Gastroesophageal sphincter (tissue), 4 donors: ENCODE data around the gene PDE8A. TPM values are rescaled to one million over a fixed set of nuclear protein-coding genes. Genes with fewer than 3 reads are reported as not detected.

ENCODE experiments used
- ATAC-seq: fragments of 150-250 bp; one replicate; pipeline ENCODE4 v1.9.1; 2016; ENCODE audit warnings: mild to moderate bottlenecking, moderate library complexity
- H3K27ac ChIP-seq, 4 donors: fragments of 200-600 bp; sonication (generic) in 3 of 4; 1 replicate in 3 of 4; 2 replicates in 1 of 4; pipeline ENCODE4 v1.5.1; 2016 to 2019
- H3K27me3 ChIP-seq: fragments of 200-600 bp; sonication (generic); one replicate; pipeline ENCODE4 v1.5.1; 2019
- H3K36me3 ChIP-seq, 2 donors: fragments of 200-600 bp; sonication (generic); one replicate each; pipeline ENCODE4 v1.5.1; 2019; ENCODE audit warnings: control low read depth in 1 of 2
- H3K4me1 ChIP-seq, 3 donors: fragments of 200-600 bp; sonication (generic); 1 replicate in 2 of 3; 2 replicates in 1 of 3; pipeline ENCODE4 v1.5.1; 2016 to 2019; ENCODE audit warnings: control low read depth in 2 of 3
- H3K4me3 ChIP-seq, 2 donors: fragments of 200-600 bp; sonication (generic); one replicate each; pipeline ENCODE4 v1.5.1; 2019; ENCODE audit warnings: mild to moderate bottlenecking in 1 of 2, moderate library complexity in 1 of 2
- H3K9me3 ChIP-seq, 3 donors: fragments of 200-600 bp; sonication (generic); one replicate each; pipeline ENCODE4 v1.5.1; 2017 to 2019; ENCODE audit warnings: control low read depth in 2 of 3
- EP300 ChIP-seq: sonication (generic); formaldehyde crosslinking; IDR thresholded peaks from one replicate; pipeline ENCODE4 v1.6.1; 2017; ENCODE audit warnings: antibody characterized with exemption, mild to moderate bottlenecking
- POLR2A ChIP-seq, 2 donors: fragments of 450-650 bp; IDR thresholded peaks; one replicate each; pipeline ENCODE4 v1.6.1; 2017; ENCODE audit warnings: antibody characterized with exemption in 2 of 2, mild to moderate bottlenecking in 2 of 2, moderate library complexity in 1 of 2
- POLR2AphosphoS5 ChIP-seq: sonication (generic); formaldehyde crosslinking; IDR thresholded peaks from one replicate; pipeline ENCODE4 v1.6.1; 2017; ENCODE audit warnings: antibody characterized with exemption
- WGBS, 2 donors: methylation state at CpG; one replicate each; pipeline ENCODE4 v1.1.5; 2018; ENCODE audit warnings: low coverage in 1 of 2; 5-methylcytosine and 5-hydroxymethylcytosine counted together
- total RNA-seq, 4 donors: library from RNA; depleted of rRNA; stranded (reverse); fragments of >200 nt; gene quantifications; one replicate each; pipeline ENCODE4 v1.1.0, GENCODE V29; 2016
- TF ChIP-seq, protein P1 (sequence below), 4 experiments: fragments of 200-600 bp in 2 of 4; fragments of 450-650 bp in 2 of 4; sonication (generic) in 1 of 4; IDR thresholded peaks; one replicate each; pipeline ENCODE4 v1.5.1; 2017 to 2019; ENCODE audit warnings: antibody characterized with exemption in 4 of 4, mild to moderate bottlenecking in 2 of 4, moderate library complexity in 2 of 4

Gene PDE8A
- total RNA-seq, 4 donors from 2014 or later, result 34.6 to 73.2 (median 56.2) TPM

DNA sequence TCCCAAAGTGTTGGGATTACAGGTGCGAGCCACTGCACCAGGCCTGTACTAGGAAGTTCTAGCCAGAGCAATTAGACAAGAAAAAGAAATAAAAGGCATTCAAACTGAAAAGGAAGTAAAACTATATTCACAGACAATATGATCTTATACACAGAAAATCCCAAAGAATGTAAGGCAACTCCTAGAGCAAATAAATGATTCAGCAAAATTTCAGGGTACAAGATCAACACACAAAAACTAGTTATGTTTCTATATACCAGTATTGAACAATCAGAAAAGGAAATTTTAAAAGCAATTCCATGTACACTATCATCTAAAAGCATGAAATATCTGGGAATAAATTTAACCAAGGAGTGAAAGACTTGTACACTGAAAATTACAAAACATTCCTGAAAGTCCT, 180.6 kb downstream of the PDE8A start:
- no peak for ATAC-seq

DNA sequence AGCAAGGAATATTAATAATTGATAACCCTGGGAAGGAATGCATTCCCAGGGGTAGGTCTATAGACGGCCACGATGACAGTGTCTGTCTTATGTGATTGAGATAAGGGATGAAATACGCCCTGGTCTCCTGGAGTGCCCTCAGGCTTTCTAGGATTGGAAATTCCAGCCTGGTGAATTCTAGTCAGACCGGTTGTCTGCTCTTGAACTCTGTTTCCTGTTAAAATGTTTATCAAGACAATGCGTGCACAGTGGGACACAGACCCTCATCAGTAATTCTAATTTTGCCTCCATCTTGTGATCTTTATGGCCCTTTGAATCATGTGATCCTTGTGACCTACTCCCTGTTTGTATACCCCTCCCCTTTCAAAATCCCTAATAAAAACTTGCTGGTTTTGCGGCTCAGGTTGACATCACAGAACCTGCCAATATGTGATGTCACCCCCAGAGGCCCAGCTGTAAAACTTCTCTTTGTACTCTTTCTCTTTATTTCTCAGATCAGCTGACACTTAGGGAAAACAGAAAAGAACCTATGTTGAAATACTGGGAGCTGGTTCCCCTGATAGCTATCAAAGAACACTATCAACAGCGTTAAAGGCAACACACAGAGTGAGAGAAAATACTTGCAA, 183.3 kb downstream of the PDE8A start:
- ATAC-seq, result no peak
- Histone ChIP-seq H3K9me3 (peaks cover 0 to 26% (median 0%) of the 10 kb centered on the region in 3 donors), H3K36me3 (no peaks in the 10 kb centered on the region), H3K4me3 (no peak overlapping the region), H3K27me3 (peaks cover 13% of the 10 kb centered on the region), H3K27ac (no peak overlapping the region), H3K4me1 (peaks cover 0 to 8% (median 0%) of the 10 kb centered on the region in 3 donors)
- WGBS, 2 donors, result 72 to 89% methylated on average over 1 to 6 of the region's 7 CpGs
- TF ChIP-seq EP300 (no peak), POLR2A (IDR thresholded peaks at IDR 0.05) (no peak), POLR2AphosphoS5 (no peak)

More for the DNA sequence above, 180.6 kb downstream of the PDE8A start:
- H3K4me1 ChIP-seq, result no peaks in the 10 kb centered on the region
- TF ChIP-seq POLR2AphosphoS5 (no peak), POLR2A (IDR thresholded peaks at IDR 0.05) (no peak), EP300 (no peak)
- TF ChIP-seq, protein P1, sequence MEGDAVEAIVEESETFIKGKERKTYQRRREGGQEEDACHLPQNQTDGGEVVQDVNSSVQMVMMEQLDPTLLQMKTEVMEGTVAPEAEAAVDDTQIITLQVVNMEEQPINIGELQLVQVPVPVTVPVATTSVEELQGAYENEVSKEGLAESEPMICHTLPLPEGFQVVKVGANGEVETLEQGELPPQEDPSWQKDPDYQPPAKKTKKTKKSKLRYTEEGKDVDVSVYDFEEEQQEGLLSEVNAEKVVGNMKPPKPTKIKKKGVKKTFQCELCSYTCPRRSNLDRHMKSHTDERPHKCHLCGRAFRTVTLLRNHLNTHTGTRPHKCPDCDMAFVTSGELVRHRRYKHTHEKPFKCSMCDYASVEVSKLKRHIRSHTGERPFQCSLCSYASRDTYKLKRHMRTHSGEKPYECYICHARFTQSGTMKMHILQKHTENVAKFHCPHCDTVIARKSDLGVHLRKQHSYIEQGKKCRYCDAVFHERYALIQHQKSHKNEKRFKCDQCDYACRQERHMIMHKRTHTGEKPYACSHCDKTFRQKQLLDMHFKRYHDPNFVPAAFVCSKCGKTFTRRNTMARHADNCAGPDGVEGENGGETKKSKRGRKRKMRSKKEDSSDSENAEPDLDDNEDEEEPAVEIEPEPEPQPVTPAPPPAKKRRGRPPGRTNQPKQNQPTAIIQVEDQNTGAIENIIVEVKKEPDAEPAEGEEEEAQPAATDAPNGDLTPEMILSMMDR (IDR thresholded peaks at IDR 0.05), result no peak
- peaks cover 0 to 26% (median 0%) of the 10 kb centered on the region in 3 donors for H3K9me3 ChIP-seq
- 100% methylated on average over 1 of the region's 1 CpG; no CpG with 5 or more reads in 1 of the 2 donors for WGBS, 2 donors
- H3K4me3 ChIP-seq, result no peak overlapping the region
- no peaks in the 10 kb centered on the region for H3K27me3 ChIP-seq
- no peak overlapping the region for H3K27ac ChIP-seq
- no peaks in the 10 kb centered on the region for H3K36me3 ChIP-seq

DNA sequence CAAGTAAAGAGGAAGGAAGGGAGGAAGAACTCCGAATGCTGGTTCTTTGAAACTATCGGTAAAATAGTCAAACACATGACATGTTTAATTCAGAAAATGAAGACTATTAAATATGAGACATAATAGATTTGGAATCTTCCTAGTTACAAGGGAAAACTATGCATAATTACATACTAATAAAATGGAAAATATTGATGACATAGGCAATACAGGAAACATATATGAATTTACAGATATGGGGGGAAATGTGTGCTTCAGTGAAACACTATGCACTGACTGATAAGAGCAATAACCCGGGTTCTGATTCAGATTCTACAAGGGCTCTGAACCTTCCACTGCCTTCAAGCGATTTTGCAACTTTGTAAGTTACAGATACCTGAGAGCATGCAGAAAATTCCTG, 185.9 kb downstream of the PDE8A start:
- ATAC-seq, result no peak

DNA sequence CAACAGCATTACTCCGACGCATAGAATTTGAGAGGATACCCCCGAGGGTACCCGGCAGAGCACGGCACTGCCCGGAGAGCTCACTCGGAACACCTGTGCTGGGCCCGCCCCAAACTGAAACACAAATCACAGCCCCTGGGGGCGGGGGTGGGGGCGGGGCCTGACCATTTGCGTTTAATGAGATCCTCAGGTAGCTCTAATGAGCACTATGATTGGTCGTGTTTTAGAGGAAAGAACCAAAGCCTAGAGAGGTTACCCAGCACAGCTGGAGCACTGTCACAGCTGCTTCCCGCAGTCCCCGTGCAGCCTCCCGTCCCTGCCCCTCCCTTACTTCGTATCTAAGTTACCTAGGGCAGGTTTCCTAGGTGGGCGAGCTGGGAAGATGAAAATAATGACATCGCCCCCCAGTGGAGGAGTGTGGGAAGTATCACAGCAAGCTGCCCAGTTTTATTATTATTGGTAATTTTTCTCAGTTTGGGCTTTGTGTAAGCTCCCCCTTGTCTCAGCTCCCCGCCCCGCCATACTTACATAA, 187.1 kb downstream of the PDE8A start:
- no peak for ATAC-seq
- peaks cover 30% of the 10 kb centered on the region for H3K27me3 ChIP-seq
- TF ChIP-seq, protein P1 (IDR thresholded peaks at IDR 0.05), result peak in 1 of 4 experiments; percentile 23
- TF ChIP-seq EP300, result no peak
- no peak overlapping the region for H3K27ac ChIP-seq
- no peak overlapping the region for H3K4me3 ChIP-seq
- H3K9me3 ChIP-seq, result peaks cover 0 to 33% (median 0%) of the 10 kb centered on the region in 3 donors
- peaks cover 0 to 8% (median 0%) of the 10 kb centered on the region in 3 donors for H3K4me1 ChIP-seq
- 0 to 6% methylated on average over 12 to 17 of the region's 20 CpGs for WGBS, 2 donors
- no peaks in the 10 kb centered on the region for H3K36me3 ChIP-seq

More for the DNA sequence above, 185.9 kb downstream of the PDE8A start:
- Histone ChIP-seq H3K4me3 (no peak overlapping the region), H3K4me1 (peaks cover 0 to 8% (median 0%) of the 10 kb centered on the region in 3 donors), H3K9me3 (peaks cover 0 to 39% (median 0%) of the 10 kb centered on the region in 3 donors), H3K27ac (no peak overlapping the region), H3K36me3 (no peaks in the 10 kb centered on the region), H3K27me3 (peaks cover 30% of the 10 kb centered on the region)
- TF ChIP-seq EP300 (no peak), POLR2AphosphoS5 (no peak), POLR2A (IDR thresholded peaks at IDR 0.05) (no peak)
- TF ChIP-seq, protein P1 (IDR thresholded peaks at IDR 0.05), result no peak
- 69 to 84% methylated on average over 4 of the region's 4 CpGs for WGBS, 2 donors

DNA sequence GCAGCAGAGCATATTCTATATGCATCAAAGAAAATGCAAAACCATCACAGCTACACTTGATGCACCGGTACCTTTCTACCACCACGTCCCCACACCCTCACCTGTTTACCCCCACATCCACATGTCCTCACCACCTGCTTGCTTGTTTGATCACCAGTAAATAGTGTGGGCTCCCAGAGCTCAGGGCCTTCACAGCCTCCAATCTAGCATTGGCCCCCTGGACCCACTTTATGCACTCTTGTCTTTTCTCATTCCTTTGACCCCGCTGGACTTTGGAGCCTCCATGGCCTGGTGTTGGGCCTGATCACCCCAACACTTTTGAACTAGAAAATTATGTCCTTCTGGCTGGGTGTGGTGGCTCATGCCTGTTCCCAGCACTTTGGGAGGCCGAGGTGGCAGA, 190.1 kb downstream of the PDE8A start:
- TF ChIP-seq POLR2AphosphoS5, result no peak
- no peak for TF ChIP-seq POLR2A (IDR thresholded peaks at IDR 0.05)
- H3K4me1 ChIP-seq, result peaks cover 0 to 10% (median 0%) of the 10 kb centered on the region in 3 donors
- H3K36me3 ChIP-seq, result no peaks in the 10 kb centered on the region
- peaks cover 0 to 20% (median 0%) of the 10 kb centered on the region in 3 donors for H3K9me3 ChIP-seq
- H3K4me3 ChIP-seq, result no peak overlapping the region
- peaks cover 30% of the 10 kb centered on the region for H3K27me3 ChIP-seq
- ATAC-seq, result no peak
- H3K27ac ChIP-seq, result no peak overlapping the region
- 93 to 94% methylated on average over 3 of the region's 4 CpGs for WGBS, 2 donors
